GM18508 (cell line): ENCODE data around the gene MVD.
"Not testable (repeated sequence)": the region's sequence is repeated elsewhere in the genome, so short reads cannot be mapped to it uniquely, and the experiment has no call there.

ENCODE experiments used
- ATAC-seq: cut with Tn5 transposase; IDR thresholded peaks from one replicate; pipeline ENCODE4 v1.9.1; 2021; ENCODE audit warnings: moderate number of reproducible peaks; ENCODE audit not compliant: insufficient read depth, unreplicated experiment

MVD gene

GRCh38 chr16:88685156-88686061, 22.5 kb upstream of the MVD start:
- no peak for ATAC-seq

- no peak for ATAC-seq
These were observed 21.8 kb upstream of the MVD start for GRCh38 chr16:88684569-88685155.

- no peak for ATAC-seq
These were observed 19.0 kb upstream of the MVD start for GRCh38 chr16:88681709-88682451.

GRCh38 chr16:88681084-88681680, 18.3 kb upstream of the MVD start:
- ATAC-seq, result no peak

- no peak for ATAC-seq
These were observed 17.7 kb upstream of the MVD start for GRCh38 chr16:88680554-88681083.

GRCh38 chr16:88678224-88678979, 15.5 kb upstream of the MVD start:
- ATAC-seq, result no peak

- no peak for ATAC-seq
These were observed 14.8 kb upstream of the MVD start for GRCh38 chr16:88677721-88678120.

GRCh38 chr16:88676502-88677242, 13.8 kb upstream of the MVD start:
- ATAC-seq, result no peak

- no peak for ATAC-seq
These were observed 11.0 kb upstream of the MVD start for GRCh38 chr16:88673716-88674379.

- ATAC-seq, result no peak
These were observed 9.9 kb upstream of the MVD start for GRCh38 chr16:88672776-88673175.

- no peak for ATAC-seq
These were observed 8.9 kb upstream of the MVD start for GRCh38 chr16:88671806-88672205.

GRCh38 chr16:88669980-88670379, 7.1 kb upstream of the MVD start:
- no peak for ATAC-seq

GRCh38 chr16:88669493-88669892, 6.6 kb upstream of the MVD start:
- ATAC-seq, result not testable (repeated sequence)

- no peak for ATAC-seq
These were observed 4.6 kb upstream of the MVD start for GRCh38 chr16:88667461-88667860.

- ATAC-seq, result no peak
These were observed 2.7 kb upstream of the MVD start for GRCh38 chr16:88665570-88665969.

GRCh38 chr16:88665148-88665547, 2.3 kb upstream of the MVD start:
- ATAC-seq, result no peak

GRCh38 chr16:88662222-88662842, 559 bp downstream of the MVD start:
- ATAC-seq, result no peak

- no peak for ATAC-seq
These were observed 1.4 kb downstream of the MVD start for GRCh38 chr16:88661468-88661867.
